ENCODE measurements around the gene PTPRK. TPM values are rescaled to one million over a fixed set of nuclear protein-coding genes. Genes with fewer than 3 reads are reported as not detected.

The PTPRK gene
- total and polyA plus RNA-seq, 2 donors = 26.7 to 134 TPM

- H3K36me3 ChIP-seq (ENCODE audit: insufficient read depth) = no peaks in the 10 kb centered on the region
- no peak overlapping the region for H3K4me3 ChIP-seq (ENCODE audit: low read depth, low read length)
- H3K27ac ChIP-seq (ENCODE audit: low read depth) = no peak overlapping the region
- no peak for DNase-seq (ENCODE audit: extremely low spot score)
- 57% methylated on average over 1 of the region's 1 CpG for WGBS
- H3K4me1 ChIP-seq (ENCODE audit: insufficient read depth) = no peaks in the 10 kb centered on the region
These were observed 245.4 kb downstream of the PTPRK start for GRCh38 chr6:128275030-128275429.

DNA sequence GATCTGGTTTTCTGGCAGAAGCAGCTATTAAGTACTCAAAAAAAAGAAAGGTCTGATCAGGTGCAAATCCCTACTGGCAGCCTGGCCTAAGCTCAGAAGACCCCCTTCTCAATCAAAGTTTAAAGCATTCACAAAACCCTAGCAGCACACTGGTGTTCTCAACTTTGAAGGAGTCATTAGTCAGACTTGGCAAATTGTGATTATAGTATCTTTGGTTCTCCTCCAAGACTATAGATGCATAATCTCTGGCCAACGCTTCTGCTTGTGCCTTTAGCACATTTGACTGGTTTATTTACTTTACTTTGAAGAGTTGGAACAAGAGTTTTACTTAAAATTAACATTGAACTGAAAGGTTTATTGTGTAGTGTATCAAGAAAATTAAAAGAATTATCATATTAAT, 248.9 kb downstream of the PTPRK start:
- WGBS = 55% methylated on average over 1 of the region's 1 CpG
- Histone ChIP-seq H3K27ac (ENCODE audit: low read depth) (no peak overlapping the region), H3K4me3 (ENCODE audit: low read depth, low read length) (no peak overlapping the region), H3K36me3 (ENCODE audit: insufficient read depth) (no peaks in the 10 kb centered on the region), H3K4me1 (ENCODE audit: insufficient read depth) (no peaks in the 10 kb centered on the region)
- DNase-seq (ENCODE audit: extremely low spot score) = no peak

DNA sequence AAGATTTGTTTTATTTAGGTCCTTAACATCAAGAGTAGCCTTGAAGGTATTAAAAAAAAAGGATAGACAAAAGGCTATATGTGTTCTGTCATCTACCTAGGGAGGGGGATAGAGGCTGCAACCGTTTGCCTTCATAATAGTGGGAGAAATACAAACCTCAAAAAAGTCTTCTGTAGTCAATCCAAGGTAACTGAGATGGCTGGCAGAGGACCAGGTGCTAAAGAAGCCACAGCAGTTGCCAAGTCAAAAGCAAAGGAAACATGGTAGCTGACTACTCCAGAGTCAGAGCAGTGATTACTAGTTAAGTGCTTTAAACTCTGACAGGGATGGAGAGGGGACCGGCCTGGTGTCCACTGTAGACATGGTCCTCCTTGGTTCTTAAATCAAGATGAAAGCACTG, 249.4 kb downstream of the PTPRK start:
- Histone ChIP-seq H3K27ac (ENCODE audit: low read depth) (no peak overlapping the region), H3K4me3 (ENCODE audit: low read depth, low read length) (no peak overlapping the region), H3K4me1 (ENCODE audit: insufficient read depth) (no peaks in the 10 kb centered on the region), H3K36me3 (ENCODE audit: insufficient read depth) (no peaks in the 10 kb centered on the region)
- 67% methylated on average over 2 of the region's 2 CpGs for WGBS
- no peak for DNase-seq (ENCODE audit: extremely low spot score)

GRCh38 chr6:128266946-128267345, 253.5 kb downstream of the PTPRK start:
- no peak overlapping the region for H3K27ac ChIP-seq (ENCODE audit: low read depth)
- 93% methylated on average over 1 of the region's 1 CpG for WGBS
- no peaks in the 10 kb centered on the region for H3K4me1 ChIP-seq (ENCODE audit: insufficient read depth)
- H3K36me3 ChIP-seq (ENCODE audit: insufficient read depth) = no peaks in the 10 kb centered on the region
- no peak overlapping the region for H3K4me3 ChIP-seq (ENCODE audit: low read depth, low read length)
- no peak for DNase-seq (ENCODE audit: extremely low spot score)

DNA sequence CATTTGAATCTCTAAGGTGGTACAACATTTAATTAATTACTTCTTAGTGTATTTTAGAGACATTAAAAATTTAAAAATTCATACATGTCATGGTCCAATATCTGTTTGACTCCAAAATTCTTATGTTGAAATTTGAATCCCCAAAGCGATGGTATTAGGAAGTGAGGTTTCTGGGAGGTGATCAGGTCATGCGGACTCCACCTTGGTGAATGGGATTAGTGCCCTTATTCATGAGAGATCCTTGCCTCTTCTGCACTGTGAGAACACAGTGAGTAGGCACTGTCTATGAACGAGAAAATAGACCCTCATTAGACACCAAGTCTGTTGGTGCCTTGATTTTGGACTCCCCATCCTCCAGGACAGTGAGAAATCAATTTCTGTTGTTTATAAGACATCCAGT, 254.7 kb downstream of the PTPRK start:
- Histone ChIP-seq H3K4me3 (ENCODE audit: low read depth, low read length) (no peak overlapping the region), H3K36me3 (ENCODE audit: insufficient read depth) (no peaks in the 10 kb centered on the region), H3K27ac (ENCODE audit: low read depth) (no peak overlapping the region), H3K4me1 (ENCODE audit: insufficient read depth) (no peaks in the 10 kb centered on the region)
- no peak for DNase-seq (ENCODE audit: extremely low spot score)
- WGBS = 95% methylated on average over 3 of the region's 3 CpGs

DNA sequence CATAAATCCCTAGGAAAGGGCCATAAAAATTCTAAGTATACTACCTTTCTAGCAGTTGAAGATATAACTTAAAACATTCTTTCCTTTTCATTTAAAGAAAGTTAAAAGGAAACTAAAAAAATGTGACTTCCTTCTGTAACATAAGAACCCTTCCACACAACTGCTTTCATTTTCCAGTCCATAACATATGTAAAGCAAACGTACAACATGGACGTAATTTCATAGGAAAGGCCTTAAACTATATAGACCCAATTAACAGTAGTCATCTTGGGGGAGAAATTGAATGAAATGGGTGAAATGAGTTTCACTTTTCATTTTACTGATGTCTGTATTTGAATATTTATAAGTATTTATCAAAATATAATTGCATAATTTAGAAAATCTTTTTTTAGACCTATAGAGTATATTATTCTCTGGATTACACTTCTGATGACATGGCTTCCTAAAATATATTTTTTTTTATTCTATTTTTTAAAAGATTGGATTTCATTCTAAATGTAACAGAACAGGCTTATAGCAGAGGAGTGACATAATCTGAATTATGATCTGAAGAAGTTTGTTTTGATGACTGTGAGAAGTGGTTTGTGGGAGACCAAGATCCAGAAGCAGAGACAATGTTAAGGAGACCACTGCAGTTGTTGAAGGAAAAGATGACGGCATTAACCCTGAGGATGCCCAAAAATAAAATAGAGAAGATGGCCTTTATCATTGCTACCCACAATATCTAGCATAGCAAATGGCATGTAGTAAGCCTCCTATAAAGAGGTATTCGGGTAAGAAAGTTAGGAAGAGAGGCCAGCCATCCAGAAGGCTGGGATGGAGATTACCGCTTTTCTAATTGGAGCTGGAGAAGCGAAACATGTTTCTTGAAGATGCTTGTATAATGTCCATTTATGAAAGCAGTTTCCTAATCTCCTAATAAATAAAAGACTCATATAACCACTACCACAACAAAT, 260.4 kb downstream of the PTPRK start:
- Histone ChIP-seq H3K4me1 (ENCODE audit: insufficient read depth) (no peaks in the 10 kb centered on the region), H3K4me3 (ENCODE audit: low read depth, low read length) (no peak overlapping the region), H3K27ac (ENCODE audit: low read depth) (no peak overlapping the region), H3K36me3 (ENCODE audit: insufficient read depth) (no peaks in the 10 kb centered on the region)
- 86% methylated on average over 6 of the region's 6 CpGs for WGBS
- no peak for DNase-seq (ENCODE audit: extremely low spot score)

GRCh38 chr6:128259029-128259724, 261.2 kb downstream of the PTPRK start:
- DNase-seq (ENCODE audit: extremely low spot score) = no peak
- WGBS = 78% methylated on average over 2 of the region's 2 CpGs
- Histone ChIP-seq H3K4me1 (ENCODE audit: insufficient read depth) (no peaks in the 10 kb centered on the region), H3K27ac (ENCODE audit: low read depth) (no peak overlapping the region), H3K36me3 (ENCODE audit: insufficient read depth) (no peaks in the 10 kb centered on the region), H3K4me3 (ENCODE audit: low read depth, low read length) (no peak overlapping the region)

- Histone ChIP-seq H3K27ac (ENCODE audit: low read depth) (no peak overlapping the region), H3K4me1 (ENCODE audit: insufficient read depth) (no peaks in the 10 kb centered on the region), H3K36me3 (ENCODE audit: insufficient read depth) (no peaks in the 10 kb centered on the region), H3K4me3 (ENCODE audit: low read depth, low read length) (no peak overlapping the region)
- DNase-seq (ENCODE audit: extremely low spot score) = no peak
- 96% methylated on average over 5 of the region's 5 CpGs for WGBS
These were observed 264.3 kb downstream of the PTPRK start for GRCh38 chr6:128256095-128256494.

DNA sequence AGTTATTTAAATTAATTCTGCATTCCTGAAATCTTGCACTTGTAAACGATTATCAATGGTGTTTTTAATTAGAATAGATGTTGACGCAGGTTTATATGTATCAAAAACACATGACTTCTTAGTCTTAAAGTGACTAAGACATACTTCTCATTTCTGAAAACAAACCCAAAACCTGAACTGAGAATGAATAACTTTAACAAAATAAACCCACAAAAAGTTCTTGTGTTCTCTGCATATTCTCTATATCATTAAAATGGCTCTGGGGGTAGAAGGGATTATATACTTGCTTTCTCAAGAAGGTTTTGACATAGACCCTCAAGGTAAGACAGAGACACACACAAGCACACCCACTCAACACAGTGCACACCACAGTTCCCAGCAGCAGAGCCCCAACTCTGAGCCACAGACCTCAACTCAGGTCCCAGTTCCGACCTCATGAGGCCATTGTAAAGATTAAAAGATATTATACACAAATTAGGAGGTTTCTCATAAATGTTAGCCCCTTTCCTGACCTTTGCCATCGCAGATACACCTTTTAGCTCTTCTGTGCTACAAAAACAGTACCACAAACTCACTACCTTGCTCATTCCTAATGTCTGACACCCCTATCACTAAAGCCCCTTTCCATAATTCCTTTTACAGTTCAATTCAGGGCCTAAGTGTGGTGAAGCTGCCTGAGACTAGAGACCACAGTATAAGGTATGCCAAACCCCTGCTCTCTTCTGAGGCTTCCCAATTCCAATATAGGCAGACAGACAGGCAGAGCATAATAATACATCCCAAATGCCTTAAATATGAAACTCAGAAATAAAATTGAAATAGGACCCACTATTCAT, 267.8 kb downstream of the PTPRK start:
- DNase-seq (ENCODE audit: extremely low spot score) = no peak
- no peak overlapping the region for H3K27ac ChIP-seq (ENCODE audit: low read depth)
- H3K36me3 ChIP-seq (ENCODE audit: insufficient read depth) = no peaks in the 10 kb centered on the region
- no peak overlapping the region for H3K4me3 ChIP-seq (ENCODE audit: low read depth, low read length)
- H3K4me1 ChIP-seq (ENCODE audit: insufficient read depth) = no peaks in the 10 kb centered on the region
- WGBS = 90% methylated on average over 4 of the region's 4 CpGs

- 98% methylated on average over 4 of the region's 4 CpGs for WGBS
- no peaks in the 10 kb centered on the region for H3K36me3 ChIP-seq (ENCODE audit: insufficient read depth)
- no peak overlapping the region for H3K4me3 ChIP-seq (ENCODE audit: low read depth, low read length)
- H3K27ac ChIP-seq (ENCODE audit: low read depth) = no peak overlapping the region
- no peak for DNase-seq (ENCODE audit: extremely low spot score)
- no peaks in the 10 kb centered on the region for H3K4me1 ChIP-seq (ENCODE audit: insufficient read depth)
These were observed 268.7 kb downstream of the PTPRK start for GRCh38 chr6:128251445-128252340.

DNA sequence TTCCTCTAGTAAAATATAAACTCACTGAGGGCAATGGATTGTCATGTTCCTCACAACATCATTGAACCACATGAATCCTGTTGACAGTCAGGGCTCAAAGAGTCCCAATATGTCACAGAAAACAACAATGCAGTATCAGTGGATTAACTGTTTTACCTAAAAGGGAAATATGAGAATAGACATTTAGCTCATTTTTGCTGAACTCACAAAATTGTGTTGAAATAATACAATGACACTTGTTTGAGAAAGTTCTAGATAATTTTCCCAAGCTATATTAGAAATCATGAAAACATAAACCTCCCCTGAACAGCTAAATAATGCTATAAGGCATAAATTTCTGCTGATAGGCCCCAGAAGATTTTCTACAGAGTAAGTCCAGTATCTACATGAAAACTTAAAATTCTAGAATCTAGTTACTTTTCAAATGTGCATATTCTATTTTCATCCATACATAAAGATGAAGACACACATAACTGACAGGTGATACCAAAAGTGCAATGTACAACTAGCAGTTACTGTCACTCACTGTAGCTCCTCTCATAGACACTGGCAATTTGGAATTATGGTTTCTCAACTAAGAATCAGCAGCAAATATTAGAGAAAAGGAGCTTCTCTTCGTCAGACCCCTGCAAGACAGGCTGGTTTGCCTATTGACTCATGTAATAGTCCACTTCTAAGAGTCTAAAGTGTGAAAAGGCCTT, 269.9 kb downstream of the PTPRK start:
- DNase-seq (ENCODE audit: extremely low spot score) = no peak
- H3K4me3 ChIP-seq (ENCODE audit: low read depth, low read length) = no peak overlapping the region
- no peak overlapping the region for H3K27ac ChIP-seq (ENCODE audit: low read depth)
- no peaks in the 10 kb centered on the region for H3K4me1 ChIP-seq (ENCODE audit: insufficient read depth)
- WGBS = 96% methylated on average over 1 of the region's 1 CpG
- no peaks in the 10 kb centered on the region for H3K36me3 ChIP-seq (ENCODE audit: insufficient read depth)

DNA sequence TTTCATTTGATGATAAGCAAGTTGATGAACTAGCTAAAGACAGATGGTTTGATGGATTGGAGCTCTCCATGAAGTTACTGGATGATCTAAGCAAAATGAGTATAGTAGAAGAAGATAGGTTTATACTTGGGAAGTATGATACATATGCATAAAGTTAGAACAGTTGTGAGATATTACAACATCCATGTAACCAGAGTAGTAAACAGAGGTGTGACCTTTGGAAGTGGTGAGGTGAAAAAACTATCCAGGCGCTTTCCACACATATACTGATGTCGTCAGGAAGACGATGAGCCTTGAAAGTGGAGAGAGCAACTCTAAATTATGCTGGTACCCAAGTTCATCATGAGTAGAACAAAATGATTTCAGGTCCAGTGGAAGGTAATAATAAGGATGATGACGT, 271.0 kb downstream of the PTPRK start:
- H3K4me1 ChIP-seq (ENCODE audit: insufficient read depth) = no peaks in the 10 kb centered on the region
- H3K36me3 ChIP-seq (ENCODE audit: insufficient read depth) = no peaks in the 10 kb centered on the region
- 96% methylated on average over 4 of the region's 4 CpGs for WGBS
- no peak for DNase-seq (ENCODE audit: extremely low spot score)
- no peak overlapping the region for H3K27ac ChIP-seq (ENCODE audit: low read depth)
- H3K4me3 ChIP-seq (ENCODE audit: low read depth, low read length) = no peak overlapping the region

Data from urinary bladder (tissue), 4 donors.